Measurements from ENCODE around the gene TOM1L1. TPM values are rescaled to one million over a fixed set of nuclear protein-coding genes. Genes with fewer than 3 reads are reported as not detected.

Gene TOM1L1
- polyA plus RNA-seq, 1 donor from 2014 or later, result not detected

- Mint-ChIP-seq H3K36me3 (peaks cover 5% of the 10 kb centered on the region), H3K27ac (no peak overlapping the region), H3K4me3 (no peak overlapping the region), H3K27me3 (no peaks in the 10 kb centered on the region), H3K4me1 (no peaks in the 10 kb centered on the region), H3K9me3 (peaks cover 0 to 6% (median 1%) of the 10 kb centered on the region in 3 donors)
Measured at GRCh38 chr17:54979657-54980056, 79.0 kb downstream of the TOM1L1 start.

- Mint-ChIP-seq H3K4me1 (no peaks in the 10 kb centered on the region), H3K9me3 (peaks cover 0 to 6% (median 1%) of the 10 kb centered on the region in 3 donors), H3K27me3 (no peaks in the 10 kb centered on the region), H3K36me3 (peaks cover 6% of the 10 kb centered on the region), H3K27ac (no peak overlapping the region), H3K4me3 (no peak overlapping the region)
Measured at GRCh38 chr17:54980375-54980774, 79.7 kb downstream of the TOM1L1 start.

- Mint-ChIP-seq H3K4me3 (no peak overlapping the region), H3K4me1 (no peaks in the 10 kb centered on the region), H3K27me3 (no peaks in the 10 kb centered on the region), H3K36me3 (peaks cover 6% of the 10 kb centered on the region), H3K9me3 (peaks cover 0 to 6% (median 1%) of the 10 kb centered on the region in 3 donors), H3K27ac (no peak overlapping the region)
Measured at GRCh38 chr17:54982399-54982798, 81.7 kb downstream of the TOM1L1 start.

GRCh38 chr17:54983260-54983659 lies 82.6 kb downstream of the TOM1L1 start:
- no peaks in the 10 kb centered on the region for H3K4me1 Mint-ChIP-seq
- peaks cover 0 to 6% (median 1%) of the 10 kb centered on the region in 3 donors for H3K9me3 Mint-ChIP-seq
- no peak overlapping the region for H3K4me3 Mint-ChIP-seq
- peaks cover 6% of the 10 kb centered on the region for H3K36me3 Mint-ChIP-seq
- no peaks in the 10 kb centered on the region for H3K27me3 Mint-ChIP-seq
- no peak overlapping the region for H3K27ac Mint-ChIP-seq

- no peaks in the 10 kb centered on the region for H3K27me3 Mint-ChIP-seq
- H3K4me1 Mint-ChIP-seq, result no peaks in the 10 kb centered on the region
- H3K4me3 Mint-ChIP-seq, result no peak overlapping the region
- peaks cover 0 to 6% (median 1%) of the 10 kb centered on the region in 3 donors for H3K9me3 Mint-ChIP-seq
- peaks cover 6% of the 10 kb centered on the region for H3K36me3 Mint-ChIP-seq
- H3K27ac Mint-ChIP-seq, result no peak overlapping the region
Measured at GRCh38 chr17:54985476-54985875, 84.8 kb downstream of the TOM1L1 start.

GRCh38 chr17:54990118-54990517 lies 89.5 kb downstream of the TOM1L1 start:
- no peaks in the 10 kb centered on the region for H3K9me3 Mint-ChIP-seq
- H3K27me3 Mint-ChIP-seq, result no peaks in the 10 kb centered on the region

GRCh38 chr17:54991567-54991966 lies 90.9 kb downstream of the TOM1L1 start:
- no peaks in the 10 kb centered on the region for H3K36me3 Mint-ChIP-seq
- H3K4me3 Mint-ChIP-seq, result no peak overlapping the region
- H3K27me3 Mint-ChIP-seq, result no peaks in the 10 kb centered on the region
- H3K9me3 Mint-ChIP-seq, result no peaks in the 10 kb centered on the region
- no peak overlapping the region for H3K27ac Mint-ChIP-seq
- no peaks in the 10 kb centered on the region for H3K4me1 Mint-ChIP-seq

More at GRCh38 chr17:54990118-54990517, 89.5 kb downstream of the TOM1L1 start:
- H3K36me3 Mint-ChIP-seq, result no peaks in the 10 kb centered on the region
- H3K4me1 Mint-ChIP-seq, result no peaks in the 10 kb centered on the region
- H3K4me3 Mint-ChIP-seq, result no peak overlapping the region
- H3K27ac Mint-ChIP-seq, result no peak overlapping the region

- no peaks in the 10 kb centered on the region for H3K27me3 Mint-ChIP-seq
- no peaks in the 10 kb centered on the region for H3K9me3 Mint-ChIP-seq
- no peak overlapping the region for H3K27ac Mint-ChIP-seq
- no peak overlapping the region for H3K4me3 Mint-ChIP-seq
- no peaks in the 10 kb centered on the region for H3K36me3 Mint-ChIP-seq
- H3K4me1 Mint-ChIP-seq, result no peaks in the 10 kb centered on the region
Measured at GRCh38 chr17:54992797-54993639, 92.4 kb downstream of the TOM1L1 start.

- peak overlapping the region in 1 of 3 donors; percentile 12 for H3K27ac Mint-ChIP-seq
Measured at GRCh38 chr17:54996441-54996840, 95.8 kb downstream of the TOM1L1 start.

GRCh38 chr17:55002458-55002857 lies 101.8 kb downstream of the TOM1L1 start:
- peak overlapping the region in 1 of 3 donors; percentile 43 for H3K27ac Mint-ChIP-seq
- no peaks in the 10 kb centered on the region for H3K36me3 Mint-ChIP-seq
- H3K4me1 Mint-ChIP-seq, result no peaks in the 10 kb centered on the region
- no peak overlapping the region for H3K4me3 Mint-ChIP-seq
- no peaks in the 10 kb centered on the region for H3K27me3 Mint-ChIP-seq
- peaks cover 0 to 3% (median 0%) of the 10 kb centered on the region in 3 donors for H3K9me3 Mint-ChIP-seq

More at GRCh38 chr17:54996441-54996840, 95.8 kb downstream of the TOM1L1 start:
- Mint-ChIP-seq H3K27me3 (no peaks in the 10 kb centered on the region), H3K9me3 (no peaks in the 10 kb centered on the region), H3K4me3 (no peak overlapping the region), H3K36me3 (no peaks in the 10 kb centered on the region), H3K4me1 (no peaks in the 10 kb centered on the region)

- H3K27me3 Mint-ChIP-seq, result no peaks in the 10 kb centered on the region
- H3K27ac Mint-ChIP-seq, result no peak overlapping the region
- H3K4me3 Mint-ChIP-seq, result peak overlapping the region in 1 of 4 donors; percentile 43
- H3K9me3 Mint-ChIP-seq, result peaks cover 0 to 3% (median 0%) of the 10 kb centered on the region in 3 donors
- no peaks in the 10 kb centered on the region for H3K4me1 Mint-ChIP-seq
- H3K36me3 Mint-ChIP-seq, result peaks cover 3% of the 10 kb centered on the region
Measured at GRCh38 chr17:55004484-55004883, 103.8 kb downstream of the TOM1L1 start.

GRCh38 chr17:55005520-55005919 lies 104.9 kb downstream of the TOM1L1 start:
- H3K4me1 Mint-ChIP-seq, result no peaks in the 10 kb centered on the region
- no peak overlapping the region for H3K4me3 Mint-ChIP-seq
- H3K27ac Mint-ChIP-seq, result no peak overlapping the region
- H3K27me3 Mint-ChIP-seq, result no peaks in the 10 kb centered on the region
- peaks cover 3% of the 10 kb centered on the region for H3K36me3 Mint-ChIP-seq
- peaks cover 0 to 3% (median 0%) of the 10 kb centered on the region in 3 donors for H3K9me3 Mint-ChIP-seq

Other genes with a start within 250 kb of the TOM1L1 start
- 50.6 TPM for gene COX11, start 67.8 kb downstream of the TOM1L1 start, polyA plus RNA-seq
- 0.90 TPM for gene STXBP4, start 67.9 kb downstream of the TOM1L1 start, polyA plus RNA-seq

Data from IgD-negative memory B cell (primary cell).